K562 (cell line): Measurements from ENCODE around the gene THADA. TPM values are rescaled to one million over a fixed set of nuclear protein-coding genes. Genes with fewer than 3 reads are reported as not detected.

ENCODE experiments used
- CBFA2T2 ChIP-seq: fragments of 450-650 bp; conservative IDR thresholded peaks from 2 replicates; pipeline ENCODE4 v1.6.1; 2017; ENCODE audit warnings: mild to moderate bottlenecking
- DPF2 ChIP-seq: fragments of 450-650 bp; IDR thresholded peaks from 2 replicates; pipeline ENCODE4 v1.6.1; 2016
- GATAD2A ChIP-seq: fragments of 450-650 bp; IDR thresholded peaks from 2 replicates; pipeline ENCODE4 v1.6.1; 2017
- HDAC1 ChIP-seq, 2 experiments: fragments of 450-650 bp; IDR thresholded peaks; 2 replicates each; pipeline ENCODE4 v1.6.1; 2016 to 2017; ENCODE audit warnings: inconsistent platforms in 1 of 2, mild to moderate bottlenecking in 1 of 2, moderate library complexity in 1 of 2
- MAZ ChIP-seq, 2 experiments: fragments of 450-650 bp in 1 of 2; sonication (generic) in 1 of 2; formaldehyde crosslinking; IDR thresholded peaks in 1 of 2; conservative IDR thresholded peaks in 1 of 2; 2 replicates each; pipeline versions ENCODE4 v1.4.0 to v1.5.0; 2020; ENCODE audit warnings: mild to moderate bottlenecking in 1 of 2, missing genetic modification reagents in 1 of 2
- MEIS2 ChIP-seq: fragments of 450-650 bp; IDR thresholded peaks from 2 replicates; pipeline ENCODE4 v1.6.1; 2014; ENCODE audit warnings: mild to moderate bottlenecking; ENCODE audit not compliant: partially characterized antibody
- SAFB2 ChIP-seq: fragments of 200-400 bp; formaldehyde crosslinking; IDR thresholded peaks from 2 replicates; pipeline ENCODE4 v1.6.1; 2018; ENCODE audit warnings: borderline replicate concordance, low read length, low read depth, moderate library complexity; ENCODE audit not compliant: severe bottlenecking
- SNIP1 ChIP-seq: fragments of 450-650 bp; IDR thresholded peaks from 2 replicates; pipeline ENCODE4 v1.7.1; 2017; ENCODE audit warnings: low read depth, mild to moderate bottlenecking
- TAF15 ChIP-seq: fragments of 200-400 bp; formaldehyde crosslinking; IDR thresholded peaks from 2 replicates; pipeline ENCODE4 v1.6.1; 2017; ENCODE audit warnings: mild to moderate bottlenecking, low read depth, low read length, moderate library complexity
- TCF3 ChIP-seq: sonication (generic); formaldehyde crosslinking; IDR thresholded peaks from 2 replicates; pipeline ENCODE4 v1.4.0; 2020; ENCODE audit warnings: mild to moderate bottlenecking, missing genetic modification reagents
- U2AF1 ChIP-seq: fragments of 200-400 bp; formaldehyde crosslinking; optimal IDR thresholded peaks from 2 replicates; pipeline ENCODE3; 2017; ENCODE audit warnings: mild to moderate bottlenecking, low read depth, low read length, moderate library complexity
- ZBTB17 ChIP-seq: fragments of 450-650 bp; formaldehyde crosslinking; IDR thresholded peaks from 2 replicates; pipeline ENCODE4 v1.4.0; 2020; ENCODE audit warnings: mild to moderate bottlenecking
- ZNF3 ChIP-seq: fragments of 250-450 bp; sonication (Bioruptor Pico); IDR thresholded peaks from 2 replicates; pipeline ENCODE4 v1.5.0; 2021; ENCODE audit warnings: mild to moderate bottlenecking, moderate library complexity
- ZNF316 ChIP-seq: fragments of 450-650 bp; IDR thresholded peaks from 2 replicates; pipeline ENCODE4 v1.6.1; 2016
- ZNF507 ChIP-seq: conservative IDR thresholded peaks from 2 replicates; pipeline ENCODE4 v1.6.1; 2017; ENCODE audit warnings: missing genetic modification characterization, missing compliant biosample characterization
- ZNF561 ChIP-seq: fragments of 450-650 bp; formaldehyde crosslinking; conservative IDR thresholded peaks from 2 replicates; pipeline ENCODE4 v1.4.0; 2020; ENCODE audit warnings: mild to moderate bottlenecking, moderate library complexity
- polyA plus RNA-seq, 8 experiments: library from polyadenylated mRNA; depleted of rRNA in 4 of 8; stranded (reverse) in 5 of 8; unstranded in 3 of 8; fragments of >200 nt; fragmentation: Nextera tagmentation in 2 of 8; fragmentation: Illumina TruSeq in 1 of 8; extraction: Ambion mirVana in 2 of 8; extraction: Trizol in 1 of 8; gene quantifications; 2 replicates each; pipeline versions ENCODE4 v1.2.1 to v1.2.3, GENCODE V29; 2011 to 2014; ENCODE audit warnings: inconsistent platforms in 1 of 8, missing spikeins in 1 of 8
- total RNA-seq, 7 experiments: library from RNA; depleted of rRNA in 6 of 7; stranded (reverse); fragments of >200 nt in 6 of 7; fragmentation: Illumina TruSeq in 2 of 7; extraction: Trizol in 2 of 7; gene quantifications; 2 replicates each; pipeline versions ENCODE4 v1.2.1 to v1.2.3, GENCODE V29; 2011 to 2021; ENCODE audit warnings: low replicate concordance in 1 of 7
- TF ChIP-seq, protein P1 (sequence below): sonication (generic); formaldehyde crosslinking; IDR thresholded peaks from 2 replicates; pipeline ENCODE4 v1.9.0; 2022; ENCODE audit warnings: mild to moderate bottlenecking, missing genetic modification reagents
- TF ChIP-seq, protein P2 (sequence below), 2 experiments: fragments of 450-650 bp in 1 of 2; sonication (generic) in 1 of 2; formaldehyde crosslinking in 1 of 2; IDR thresholded peaks; 2 replicates each; pipeline versions ENCODE4 v1.7.1 to v1.9.0; 2016 to 2022; ENCODE audit warnings: inconsistent platforms in 1 of 2, mild to moderate bottlenecking in 1 of 2, missing genetic modification reagents in 1 of 2
- TF ChIP-seq, protein P3 (sequence below): fragments of 450-650 bp; IDR thresholded peaks from 2 replicates; pipeline ENCODE4 v1.6.1; 2016

The THADA gene
- total and polyA plus RNA-seq, 9 of the 15 experiments (the other 6 are each of a cell fraction or from before 2014, with no cell fraction given): 17.8 to 34.7 (median 31.9) TPM

DNA sequence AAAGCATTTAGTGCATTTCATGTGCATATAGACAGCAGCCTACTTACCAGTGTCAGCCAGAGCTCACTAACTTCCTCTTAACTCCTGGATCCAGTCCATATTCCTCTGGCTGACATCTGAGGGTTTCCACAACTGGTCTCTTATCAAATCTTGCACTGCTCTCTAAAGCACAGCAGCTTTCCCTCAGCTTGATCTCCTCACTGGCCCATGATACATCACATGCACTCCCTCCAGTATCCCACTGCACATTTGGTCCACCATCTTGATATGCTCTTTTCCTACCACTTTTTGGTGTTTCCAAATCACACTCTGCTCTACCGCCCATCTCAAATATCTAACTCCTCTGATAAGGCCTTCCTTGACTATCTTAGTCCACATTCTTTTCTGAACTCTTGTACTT is 264.4 kb downstream of the THADA start (continued):
- TF ChIP-seq ZNF3 (CRISPR knock-in tag) (no peak), HDAC1 (IDR thresholded peaks at IDR 0.05) (peak in 1 of 2 experiments; percentile 92; a peak in 2 of 4 replicates), DPF2 (peak; percentile 68), CBFA2T2 (peak; percentile 76), ZNF561 (CRISPR knock-in tag) (no peak), SNIP1 (0 out of 2 replicates have a peak, but pooled peaks have one; percentile 18), ZNF316 (no peak), SAFB2 (no peak), U2AF1 (no peak), MEIS2 (peak; percentile 47), ZNF507 (tag) (no peak), ZBTB17 (CRISPR knock-in tag) (peak; percentile 51; the same call in 1 of the 2 replicates), TCF3 (CRISPR knock-in tag) (peak; percentile 76), MAZ (CRISPR knock-in tag; conservative IDR thresholded peaks at IDR 0.05 in 1 of 2, IDR thresholded peaks at IDR 0.05 in 1 of 2) (peak in 1 of 2 experiments; percentile 30; a peak in 2 of 4 replicates), GATAD2A (peak; percentile 63; the same call in 1 of the 2 replicates), TAF15 (no peak)
- TF ChIP-seq, protein P1, sequence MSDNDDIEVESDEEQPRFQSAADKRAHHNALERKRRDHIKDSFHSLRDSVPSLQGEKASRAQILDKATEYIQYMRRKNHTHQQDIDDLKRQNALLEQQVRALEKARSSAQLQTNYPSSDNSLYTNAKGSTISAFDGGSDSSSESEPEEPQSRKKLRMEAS (CRISPR knock-in tag): 0 out of 2 replicates have a peak, but pooled peaks have one; percentile 31
- TF ChIP-seq, protein P2, sequence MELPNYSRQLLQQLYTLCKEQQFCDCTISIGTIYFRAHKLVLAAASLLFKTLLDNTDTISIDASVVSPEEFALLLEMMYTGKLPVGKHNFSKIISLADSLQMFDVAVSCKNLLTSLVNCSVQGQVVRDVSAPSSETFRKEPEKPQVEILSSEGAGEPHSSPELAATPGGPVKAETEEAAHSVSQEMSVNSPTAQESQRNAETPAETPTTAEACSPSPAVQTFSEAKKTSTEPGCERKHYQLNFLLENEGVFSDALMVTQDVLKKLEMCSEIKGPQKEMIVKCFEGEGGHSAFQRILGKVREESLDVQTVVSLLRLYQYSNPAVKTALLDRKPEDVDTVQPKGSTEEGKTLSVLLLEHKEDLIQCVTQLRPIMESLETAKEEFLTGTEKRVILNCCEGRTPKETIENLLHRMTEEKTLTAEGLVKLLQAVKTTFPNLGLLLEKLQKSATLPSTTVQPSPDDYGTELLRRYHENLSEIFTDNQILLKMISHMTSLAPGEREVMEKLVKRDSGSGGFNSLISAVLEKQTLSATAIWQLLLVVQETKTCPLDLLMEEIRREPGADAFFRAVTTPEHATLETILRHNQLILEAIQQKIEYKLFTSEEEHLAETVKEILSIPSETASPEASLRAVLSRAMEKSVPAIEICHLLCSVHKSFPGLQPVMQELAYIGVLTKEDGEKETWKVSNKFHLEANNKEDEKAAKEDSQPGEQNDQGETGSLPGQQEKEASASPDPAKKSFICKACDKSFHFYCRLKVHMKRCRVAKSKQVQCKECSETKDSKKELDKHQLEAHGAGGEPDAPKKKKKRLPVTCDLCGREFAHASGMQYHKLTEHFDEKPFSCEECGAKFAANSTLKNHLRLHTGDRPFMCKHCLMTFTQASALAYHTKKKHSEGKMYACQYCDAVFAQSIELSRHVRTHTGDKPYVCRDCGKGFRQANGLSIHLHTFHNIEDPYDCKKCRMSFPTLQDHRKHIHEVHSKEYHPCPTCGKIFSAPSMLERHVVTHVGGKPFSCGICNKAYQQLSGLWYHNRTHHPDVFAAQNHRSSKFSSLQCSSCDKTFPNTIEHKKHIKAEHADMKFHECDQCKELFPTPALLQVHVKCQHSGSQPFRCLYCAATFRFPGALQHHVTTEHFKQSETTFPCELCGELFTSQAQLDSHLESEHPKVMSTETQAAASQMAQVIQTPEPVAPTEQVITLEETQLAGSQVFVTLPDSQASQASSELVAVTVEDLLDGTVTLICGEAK (IDR thresholded peaks at IDR 0.05): peak; percentile 31; the same call in 1 of the 2 replicates
- TF ChIP-seq, protein P2 (CRISPR knock-in tag; IDR thresholded peaks at IDR 0.05): no peak
- TF ChIP-seq, protein P3, sequence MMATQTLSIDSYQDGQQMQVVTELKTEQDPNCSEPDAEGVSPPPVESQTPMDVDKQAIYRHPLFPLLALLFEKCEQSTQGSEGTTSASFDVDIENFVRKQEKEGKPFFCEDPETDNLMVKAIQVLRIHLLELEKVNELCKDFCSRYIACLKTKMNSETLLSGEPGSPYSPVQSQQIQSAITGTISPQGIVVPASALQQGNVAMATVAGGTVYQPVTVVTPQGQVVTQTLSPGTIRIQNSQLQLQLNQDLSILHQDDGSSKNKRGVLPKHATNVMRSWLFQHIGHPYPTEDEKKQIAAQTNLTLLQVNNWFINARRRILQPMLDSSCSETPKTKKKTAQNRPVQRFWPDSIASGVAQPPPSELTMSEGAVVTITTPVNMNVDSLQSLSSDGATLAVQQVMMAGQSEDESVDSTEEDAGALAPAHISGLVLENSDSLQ: peak; percentile 77
